ENCODE measurements around the gene SH3GLB2.

The SH3GLB2 gene

DNA sequence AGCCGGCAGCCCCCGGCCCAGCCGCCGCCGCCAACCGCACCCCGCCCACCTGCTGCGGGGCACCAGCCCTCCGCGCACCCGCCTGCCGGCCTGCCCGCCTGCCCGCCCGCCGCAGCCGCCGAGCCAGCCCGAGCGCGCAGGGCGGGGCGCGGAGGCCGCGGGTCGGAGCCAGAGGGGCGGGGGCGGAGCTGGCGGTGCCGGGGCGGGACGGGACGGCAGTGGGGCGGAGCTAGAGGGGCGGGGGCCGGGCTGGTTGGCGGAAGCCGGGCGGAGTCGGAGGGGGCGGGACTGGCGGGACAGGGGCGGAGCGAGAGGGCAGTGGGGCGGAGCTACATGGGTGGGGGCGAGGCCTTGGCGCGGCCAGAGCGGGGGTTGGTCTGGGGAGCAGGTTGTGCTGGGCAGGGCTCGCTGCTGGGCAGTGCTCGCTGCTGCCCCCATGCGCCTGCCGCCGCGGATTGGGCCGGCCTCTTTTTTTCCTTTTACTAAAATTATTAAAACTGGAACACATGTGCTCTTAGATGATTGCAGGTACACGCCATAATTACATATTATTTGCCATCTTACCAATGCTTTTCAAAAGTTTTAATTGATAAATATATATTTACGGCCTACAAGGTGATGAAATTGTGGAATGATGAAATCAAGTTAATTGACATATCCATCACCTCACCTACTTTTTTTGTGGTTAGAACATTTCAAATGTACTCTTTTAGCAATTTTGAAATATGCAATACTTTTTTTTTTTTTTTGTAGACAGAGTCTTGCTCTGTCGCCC lies at the start of gene SH3GLB2:
Gene SH3GLB2, minus strand, starts transcription at position 140 of the 775 bp plus-strand sequence. CDS start 177 bp downstream, outside the sequence.
- peak; percentile 90 for DNase-seq (ENCODE audit: low read depth, low spot score)

DNA sequence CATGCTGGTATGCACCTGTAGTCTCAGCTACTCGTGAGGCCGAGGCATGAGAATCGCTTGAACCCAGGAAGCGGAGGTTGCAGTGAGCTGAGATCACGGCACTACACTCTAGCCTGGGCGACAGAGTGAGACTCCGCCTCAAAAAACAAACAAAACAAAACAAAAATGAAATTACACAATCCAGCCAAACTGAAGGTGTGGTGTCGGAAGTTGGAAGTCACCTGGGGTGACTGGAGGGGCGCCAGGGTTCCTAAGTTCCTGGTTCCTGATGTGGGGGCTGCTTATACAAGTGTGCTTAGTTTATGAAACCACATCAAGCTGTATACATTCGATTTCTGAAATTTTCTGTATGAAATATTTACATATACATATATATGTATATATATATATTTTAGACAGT lies 49.1 kb upstream of the SH3GLB2 start:
- no peak for DNase-seq (ENCODE audit: low read depth, low spot score)

- DNase-seq (ENCODE audit: low read depth, low spot score), result no peak
These were observed 48.5 kb upstream of the SH3GLB2 start for GRCh38 chr9:129076640-129077037.

DNA sequence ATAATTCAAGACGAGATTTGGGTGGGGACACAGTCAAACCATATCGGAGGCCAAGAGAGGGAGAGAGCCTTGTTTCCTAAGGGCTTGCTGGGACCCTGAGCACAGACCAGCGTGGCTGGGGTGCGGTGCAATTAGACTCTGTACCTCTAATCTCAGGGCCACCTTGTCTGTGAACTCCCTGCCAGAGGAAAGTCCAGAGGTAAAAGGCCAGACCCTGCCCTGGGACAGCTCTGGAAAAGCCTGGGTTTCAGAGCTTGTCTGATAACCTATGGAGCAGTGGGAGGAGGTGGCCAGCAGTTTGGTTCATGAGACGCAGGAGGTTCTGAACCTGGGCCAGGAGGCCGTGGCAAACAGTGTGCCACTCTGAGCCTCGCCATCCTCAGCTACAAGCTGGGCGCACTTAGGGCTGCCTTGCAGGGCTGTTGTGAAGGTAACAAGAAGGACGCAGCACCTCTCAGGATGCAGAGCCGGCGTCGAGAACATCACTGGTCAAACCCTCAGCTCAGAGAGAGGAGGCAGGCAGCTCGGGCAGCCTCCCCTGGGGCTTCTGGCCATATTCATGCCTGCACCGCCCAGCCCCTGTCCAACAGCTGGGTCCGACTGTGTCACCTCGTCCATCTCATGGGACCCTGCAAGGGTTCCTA lies 48.0 kb upstream of the SH3GLB2 start:
- no peak for DNase-seq (ENCODE audit: low read depth, low spot score)

- no peak for DNase-seq (ENCODE audit: low read depth, low spot score)
These were observed 46.0 kb upstream of the SH3GLB2 start for GRCh38 chr9:129074106-129074505.

- no peak for DNase-seq (ENCODE audit: low read depth, low spot score)
These were observed 45.3 kb upstream of the SH3GLB2 start for GRCh38 chr9:129073404-129073803.

GRCh38 chr9:129072171-129072570 lies 44.0 kb upstream of the SH3GLB2 start:
- no peak for DNase-seq (ENCODE audit: low read depth, low spot score)

DNA sequence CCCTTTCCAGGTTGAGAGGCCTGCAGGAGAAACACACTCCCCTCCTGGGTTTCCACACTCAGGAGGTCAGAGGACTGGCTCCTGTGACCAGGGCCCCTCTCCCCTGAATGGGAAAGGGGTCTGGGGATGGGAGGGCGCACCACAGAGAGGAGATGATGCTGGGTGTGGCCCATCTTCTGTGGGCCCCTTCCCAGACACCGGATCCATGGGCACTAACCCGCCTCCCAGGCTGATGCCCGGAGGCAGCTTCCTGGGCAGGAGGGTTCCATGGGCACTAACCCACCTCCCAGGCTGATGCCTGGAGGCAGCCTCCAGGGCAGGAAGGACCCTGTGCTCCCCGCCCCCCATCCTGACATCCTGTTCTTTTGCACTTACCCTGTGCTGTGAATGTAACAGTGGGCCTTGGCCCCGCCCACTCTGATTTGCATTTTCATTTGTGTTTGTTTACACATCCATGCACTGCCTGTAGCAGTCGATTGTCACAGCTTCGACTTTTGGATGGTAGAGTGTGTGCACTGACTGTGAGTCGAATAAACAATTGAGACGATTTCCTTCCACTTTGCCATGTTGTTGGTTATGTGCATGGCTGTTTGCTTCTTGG lies 43.5 kb upstream of the SH3GLB2 start:
- peak; percentile 83 for DNase-seq (ENCODE audit: low read depth, low spot score)

DNA sequence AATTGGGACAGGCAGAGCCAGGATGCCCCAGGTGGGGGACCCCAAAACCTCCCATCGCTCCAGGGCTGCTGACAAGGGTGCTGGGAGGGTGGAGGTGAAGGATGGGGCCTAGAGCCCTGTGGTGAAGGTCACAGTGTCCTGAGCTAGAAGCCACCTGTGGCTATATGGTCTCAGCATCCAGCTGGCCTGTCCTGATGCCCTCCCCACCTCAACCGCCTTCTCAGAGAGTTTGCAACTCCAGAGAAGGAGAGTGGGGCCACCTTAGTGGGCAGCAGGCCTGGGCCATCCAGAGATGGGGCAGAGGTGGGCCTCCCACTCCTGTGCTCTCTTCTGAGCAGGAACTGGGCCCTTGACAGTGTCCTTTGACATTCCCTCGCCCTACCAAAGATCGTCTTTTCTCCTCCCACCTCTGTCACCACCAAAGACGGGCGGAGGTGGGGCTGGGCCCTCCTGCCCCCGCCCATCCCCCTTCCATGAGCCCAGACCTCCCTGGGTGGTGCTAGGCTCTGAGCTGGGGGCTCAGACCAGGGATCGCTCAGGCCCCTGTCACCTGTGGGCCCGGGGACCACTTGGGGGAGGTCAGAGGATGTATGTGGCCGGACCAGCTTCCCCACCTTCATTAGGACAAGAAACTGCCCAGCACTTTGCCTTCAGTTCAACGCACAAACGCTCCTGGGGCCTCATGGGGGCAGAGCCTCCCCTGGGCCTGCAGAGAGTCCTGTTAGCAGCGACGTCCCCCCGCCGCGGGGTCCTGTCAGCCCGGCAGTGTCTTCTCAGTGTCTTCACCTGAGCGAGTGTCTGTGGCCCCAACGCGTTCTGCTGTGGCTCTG lies 42.8 kb upstream of the SH3GLB2 start:
- DNase-seq (ENCODE audit: low read depth, low spot score), result peak; percentile 61

DNA sequence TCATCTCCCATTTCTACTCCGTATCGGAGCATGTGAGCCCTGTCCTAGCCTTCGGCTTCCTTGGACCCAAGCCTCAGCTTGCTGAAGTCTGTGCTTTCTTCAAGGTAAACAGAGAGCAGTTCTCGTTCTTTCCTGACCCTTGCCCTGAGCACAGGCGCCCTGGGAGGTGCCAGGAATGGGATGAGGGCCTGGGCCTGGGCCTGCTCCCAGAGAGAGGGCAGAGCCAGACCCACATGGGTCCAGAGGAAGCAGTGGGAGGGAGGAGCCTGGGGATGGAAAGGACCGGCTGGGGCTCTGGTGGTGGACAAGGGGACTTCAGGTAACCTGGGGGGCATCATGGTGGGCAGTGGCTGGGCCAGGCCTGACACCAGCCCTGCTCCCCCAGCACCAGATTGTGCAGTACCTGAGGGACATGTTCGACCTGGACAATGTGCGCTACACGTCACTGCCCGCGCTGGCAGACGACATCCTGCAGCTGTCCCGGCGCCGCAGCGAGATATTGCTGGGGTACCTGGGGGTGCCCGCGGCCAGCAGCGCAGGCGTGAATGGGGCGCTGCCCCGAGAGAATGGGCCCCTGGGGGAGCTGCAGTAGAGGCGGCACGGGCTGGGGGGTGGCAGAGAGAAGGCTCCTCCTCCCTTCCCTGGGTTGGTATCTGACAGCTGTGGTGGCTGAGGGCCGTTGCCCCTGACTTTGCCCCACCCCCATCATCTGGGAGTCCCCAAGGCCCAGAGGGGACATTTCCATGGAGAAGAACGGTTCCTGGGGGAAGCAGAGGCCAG lies 41.9 kb upstream of the SH3GLB2 start:
- DNase-seq (ENCODE audit: low read depth, low spot score), result no peak

DNA sequence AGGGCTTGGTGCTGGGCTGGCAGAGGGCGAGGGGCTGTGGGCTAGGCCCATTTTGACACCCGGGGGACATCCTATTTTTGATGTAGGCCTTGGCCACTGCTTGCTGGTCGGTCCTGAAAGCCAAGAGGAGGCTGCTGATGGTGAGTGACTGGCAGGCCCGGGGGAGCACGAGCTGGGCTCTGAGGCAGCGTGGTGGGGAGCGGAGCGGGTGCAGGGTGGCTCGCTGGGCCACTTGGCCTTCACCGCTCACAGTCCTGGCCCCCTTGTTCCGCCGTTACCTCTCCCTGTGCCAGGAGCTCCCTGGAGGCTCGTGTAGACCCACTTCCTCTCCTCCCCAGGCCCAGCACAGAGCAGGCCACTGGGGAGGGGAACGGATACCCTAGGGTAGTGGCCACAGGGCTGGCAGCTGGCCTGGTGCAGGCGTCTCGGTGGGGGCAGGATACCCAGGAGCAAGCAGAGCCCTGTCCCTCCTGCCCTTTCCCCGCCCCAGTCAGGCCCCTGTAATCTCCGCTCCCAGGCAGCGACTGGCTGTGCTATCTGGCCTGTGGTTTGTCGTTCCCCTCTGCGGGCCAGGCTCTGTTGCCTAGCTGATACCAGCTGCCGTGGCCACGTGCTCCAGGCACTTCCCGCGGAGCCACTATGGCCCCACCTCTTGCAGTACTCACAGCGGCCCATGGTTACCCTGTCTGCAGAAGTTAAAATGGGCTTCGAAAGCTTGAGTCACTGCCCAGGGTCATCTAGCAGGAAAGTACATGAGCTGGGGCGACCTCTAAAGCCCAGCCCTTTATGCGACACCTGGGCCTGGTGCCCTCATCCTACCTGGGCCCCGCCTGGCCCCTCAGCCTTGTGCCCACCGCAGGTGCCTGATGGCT lies 41.1 kb upstream of the SH3GLB2 start:
- DNase-seq (ENCODE audit: low read depth, low spot score), result peak; percentile 51

GRCh38 chr9:129068110-129068509 lies 40.0 kb upstream of the SH3GLB2 start:
- no peak for DNase-seq (ENCODE audit: low read depth, low spot score)

DNA sequence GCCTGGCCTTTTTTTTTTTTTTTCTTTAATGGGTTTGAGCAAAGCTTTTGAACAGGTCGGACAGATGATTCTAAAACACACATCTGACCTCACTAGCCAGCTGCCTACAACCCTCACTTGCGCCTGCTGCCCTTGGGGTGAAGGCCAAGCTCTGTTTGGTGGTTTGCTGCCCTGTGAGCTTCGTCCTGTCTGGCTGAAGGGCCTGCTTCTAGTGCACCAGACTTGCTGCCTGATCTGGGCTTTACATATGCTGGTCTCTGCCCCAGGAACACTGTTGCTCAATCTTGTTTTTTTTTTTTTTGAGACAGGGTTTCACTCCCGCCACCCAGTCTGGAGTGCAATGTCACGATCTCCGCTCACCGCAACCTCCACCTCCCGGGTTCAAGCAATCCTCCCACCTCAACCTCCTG lies 36.4 kb upstream of the SH3GLB2 start:
- DNase-seq (ENCODE audit: low read depth, low spot score), result no peak

DNA sequence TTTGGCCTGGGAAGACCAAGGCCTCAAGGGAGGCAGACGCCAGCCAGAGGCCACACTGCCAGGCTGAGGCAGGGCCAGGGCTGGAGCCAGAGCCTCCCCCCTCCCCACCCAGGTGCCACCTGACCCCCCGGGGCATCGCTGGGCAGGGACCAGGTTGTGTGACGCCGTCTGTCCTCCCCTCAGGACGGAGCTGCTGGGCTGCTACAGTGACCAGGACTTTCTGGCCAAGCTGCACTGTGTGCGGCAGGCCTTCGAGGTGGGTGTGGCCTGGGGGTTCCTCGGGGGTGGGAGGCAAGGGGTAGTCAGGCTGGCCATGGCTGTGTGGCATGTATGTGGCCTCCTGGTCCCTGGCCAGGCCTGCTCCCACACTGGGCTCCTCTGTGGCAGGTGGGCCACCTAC lies 34.9 kb upstream of the SH3GLB2 start:
- DNase-seq (ENCODE audit: low read depth, low spot score), result no peak

GRCh38 chr9:129060991-129061390 lies 32.9 kb upstream of the SH3GLB2 start:
- no peak for DNase-seq (ENCODE audit: low read depth, low spot score)

- DNase-seq (ENCODE audit: low read depth, low spot score), result no peak
These were observed 32.0 kb upstream of the SH3GLB2 start for GRCh38 chr9:129059796-129060785.

- DNase-seq (ENCODE audit: low read depth, low spot score), result no peak
These were observed 31.0 kb upstream of the SH3GLB2 start for GRCh38 chr9:129058965-129059795.
